SK-N-SH treated with all-trans-retinoic acid at 6 μM for 48 hours (cell line): ENCODE data around the gene RTN1.

ENCODE experiments used
- BACH2 ChIP-seq: fragments of 250-450 bp; sonication (Bioruptor Pico); IDR thresholded peaks from 2 replicates; pipeline ENCODE4 v1.9.0; 2021; ENCODE audit warnings: mild to moderate bottlenecking, borderline replicate concordance
- CSDC2 ChIP-seq: fragments of 250-450 bp; sonication (Bioruptor Pico); IDR thresholded peaks from 2 replicates; pipeline ENCODE4 v1.5.0; 2020; ENCODE audit warnings: mild to moderate bottlenecking, moderate library complexity
- ESRRG ChIP-seq: fragments of 250-450 bp; sonication (Bioruptor Pico); IDR thresholded peaks from 2 replicates; pipeline ENCODE4 v1.6.1; 2021; ENCODE audit warnings: mild to moderate bottlenecking
- ISL1 ChIP-seq: fragments of 250-450 bp; sonication (Bioruptor Pico); IDR thresholded peaks from 2 replicates; pipeline ENCODE4 v2.1.2; 2022; ENCODE audit warnings: mild to moderate bottlenecking, moderate library complexity
- OSR1 ChIP-seq: fragments of 250-450 bp; sonication (Bioruptor Pico); IDR thresholded peaks from 2 replicates; pipeline ENCODE4 v1.8.0; 2022; ENCODE audit warnings: moderate library complexity, mild to moderate bottlenecking, inconsistent platforms
- PPARA ChIP-seq: fragments of 250-450 bp; sonication (Bioruptor Pico); IDR thresholded peaks from 2 replicates; pipeline ENCODE4 v1.5.0; 2020; ENCODE audit warnings: mild to moderate bottlenecking, borderline replicate concordance
- TCF4 ChIP-seq: fragments of 250-450 bp; sonication (Bioruptor Pico); IDR thresholded peaks from 2 replicates; pipeline ENCODE4 v1.8.0; 2021; ENCODE audit warnings: mild to moderate bottlenecking, moderate library complexity, borderline replicate concordance
- ZC3H10 ChIP-seq: fragments of 250-450 bp; sonication (Bioruptor Pico); IDR thresholded peaks from 2 replicates; pipeline ENCODE4 v1.5.1; 2021; ENCODE audit warnings: mild to moderate bottlenecking, moderate library complexity
- ZFP3 ChIP-seq: fragments of 250-450 bp; sonication (Bioruptor Pico); IDR thresholded peaks from 2 replicates; pipeline ENCODE4 v1.5.0; 2020; ENCODE audit warnings: mild to moderate bottlenecking, moderate library complexity
- ZNF70 ChIP-seq: fragments of 450-650 bp; formaldehyde crosslinking; IDR thresholded peaks from 2 replicates; pipeline ENCODE4 v1.5.0; 2020; ENCODE audit warnings: mild to moderate bottlenecking, moderate library complexity
- ZNF8 ChIP-seq: fragments of 450-650 bp; formaldehyde crosslinking; IDR thresholded peaks from 2 replicates; pipeline ENCODE4 v1.5.0; 2020; ENCODE audit warnings: mild to moderate bottlenecking, moderate library complexity
- TF ChIP-seq, protein P1 (sequence below): fragments of 250-450 bp; sonication (Bioruptor Pico); IDR thresholded peaks from 2 replicates; pipeline ENCODE4 v1.8.0; 2020; ENCODE audit warnings: mild to moderate bottlenecking, moderate library complexity, borderline replicate concordance
- TF ChIP-seq, protein P2 (sequence below): fragments of 250-450 bp; sonication (Bioruptor Pico); IDR thresholded peaks from 2 replicates; pipeline ENCODE4 v1.5.0; 2020; ENCODE audit warnings: mild to moderate bottlenecking, moderate library complexity
- TF ChIP-seq, protein P3 (sequence below): fragments of 250-450 bp; sonication (Bioruptor Pico); IDR thresholded peaks from 2 replicates; pipeline ENCODE4 v1.5.1; 2020; ENCODE audit warnings: low read depth, mild to moderate bottlenecking, moderate library complexity

DNA sequence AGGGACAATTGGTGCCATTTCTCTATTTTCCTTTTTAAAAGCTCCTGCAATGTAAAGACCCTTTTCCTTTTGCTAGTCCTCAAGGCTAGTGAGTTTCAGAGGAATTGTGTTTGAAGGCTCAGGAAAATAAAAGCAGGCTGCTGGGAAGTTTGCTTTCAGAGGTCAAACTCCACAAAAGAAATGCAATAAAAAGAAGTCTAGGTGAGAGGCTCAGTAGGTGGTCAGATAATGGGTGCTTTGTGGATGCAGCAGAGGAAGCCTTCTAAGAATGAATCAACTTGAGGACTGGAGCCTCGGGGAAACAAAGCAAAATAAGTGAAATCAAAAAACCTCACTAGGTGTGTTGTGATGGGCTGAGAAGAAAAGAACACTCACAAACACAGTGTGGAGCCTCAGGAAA, 304.3 kb downstream of the RTN1 start:
- TF ChIP-seq, protein P1, sequence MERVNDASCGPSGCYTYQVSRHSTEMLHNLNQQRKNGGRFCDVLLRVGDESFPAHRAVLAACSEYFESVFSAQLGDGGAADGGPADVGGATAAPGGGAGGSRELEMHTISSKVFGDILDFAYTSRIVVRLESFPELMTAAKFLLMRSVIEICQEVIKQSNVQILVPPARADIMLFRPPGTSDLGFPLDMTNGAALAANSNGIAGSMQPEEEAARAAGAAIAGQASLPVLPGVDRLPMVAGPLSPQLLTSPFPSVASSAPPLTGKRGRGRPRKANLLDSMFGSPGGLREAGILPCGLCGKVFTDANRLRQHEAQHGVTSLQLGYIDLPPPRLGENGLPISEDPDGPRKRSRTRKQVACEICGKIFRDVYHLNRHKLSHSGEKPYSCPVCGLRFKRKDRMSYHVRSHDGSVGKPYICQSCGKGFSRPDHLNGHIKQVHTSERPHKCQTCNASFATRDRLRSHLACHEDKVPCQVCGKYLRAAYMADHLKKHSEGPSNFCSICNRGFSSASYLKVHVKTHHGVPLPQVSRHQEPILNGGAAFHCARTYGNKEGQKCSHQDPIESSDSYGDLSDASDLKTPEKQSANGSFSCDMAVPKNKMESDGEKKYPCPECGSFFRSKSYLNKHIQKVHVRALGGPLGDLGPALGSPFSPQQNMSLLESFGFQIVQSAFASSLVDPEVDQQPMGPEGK (CRISPR knock-in tag): no peak
- TF ChIP-seq OSR1 (CRISPR knock-in tag) (no peak), PPARA (no peak), CSDC2 (CRISPR knock-in tag) (no peak), ZC3H10 (no peak), ISL1 (CRISPR knock-in tag) (no peak), TCF4 (CRISPR knock-in tag) (no peak), ZNF70 (CRISPR knock-in tag) (no peak), ZFP3 (CRISPR knock-in tag) (no peak), ESRRG (CRISPR knock-in tag) (no peak), ZNF8 (CRISPR knock-in tag) (no peak), BACH2 (no peak)
- TF ChIP-seq, protein P2, sequence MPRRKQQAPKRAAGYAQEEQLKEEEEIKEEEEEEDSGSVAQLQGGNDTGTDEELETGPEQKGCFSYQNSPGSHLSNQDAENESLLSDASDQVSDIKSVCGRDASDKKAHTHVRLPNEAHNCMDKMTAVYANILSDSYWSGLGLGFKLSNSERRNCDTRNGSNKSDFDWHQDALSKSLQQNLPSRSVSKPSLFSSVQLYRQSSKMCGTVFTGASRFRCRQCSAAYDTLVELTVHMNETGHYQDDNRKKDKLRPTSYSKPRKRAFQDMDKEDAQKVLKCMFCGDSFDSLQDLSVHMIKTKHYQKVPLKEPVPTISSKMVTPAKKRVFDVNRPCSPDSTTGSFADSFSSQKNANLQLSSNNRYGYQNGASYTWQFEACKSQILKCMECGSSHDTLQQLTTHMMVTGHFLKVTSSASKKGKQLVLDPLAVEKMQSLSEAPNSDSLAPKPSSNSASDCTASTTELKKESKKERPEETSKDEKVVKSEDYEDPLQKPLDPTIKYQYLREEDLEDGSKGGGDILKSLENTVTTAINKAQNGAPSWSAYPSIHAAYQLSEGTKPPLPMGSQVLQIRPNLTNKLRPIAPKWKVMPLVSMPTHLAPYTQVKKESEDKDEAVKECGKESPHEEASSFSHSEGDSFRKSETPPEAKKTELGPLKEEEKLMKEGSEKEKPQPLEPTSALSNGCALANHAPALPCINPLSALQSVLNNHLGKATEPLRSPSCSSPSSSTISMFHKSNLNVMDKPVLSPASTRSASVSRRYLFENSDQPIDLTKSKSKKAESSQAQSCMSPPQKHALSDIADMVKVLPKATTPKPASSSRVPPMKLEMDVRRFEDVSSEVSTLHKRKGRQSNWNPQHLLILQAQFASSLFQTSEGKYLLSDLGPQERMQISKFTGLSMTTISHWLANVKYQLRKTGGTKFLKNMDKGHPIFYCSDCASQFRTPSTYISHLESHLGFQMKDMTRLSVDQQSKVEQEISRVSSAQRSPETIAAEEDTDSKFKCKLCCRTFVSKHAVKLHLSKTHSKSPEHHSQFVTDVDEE: no peak
- TF ChIP-seq, protein P3, sequence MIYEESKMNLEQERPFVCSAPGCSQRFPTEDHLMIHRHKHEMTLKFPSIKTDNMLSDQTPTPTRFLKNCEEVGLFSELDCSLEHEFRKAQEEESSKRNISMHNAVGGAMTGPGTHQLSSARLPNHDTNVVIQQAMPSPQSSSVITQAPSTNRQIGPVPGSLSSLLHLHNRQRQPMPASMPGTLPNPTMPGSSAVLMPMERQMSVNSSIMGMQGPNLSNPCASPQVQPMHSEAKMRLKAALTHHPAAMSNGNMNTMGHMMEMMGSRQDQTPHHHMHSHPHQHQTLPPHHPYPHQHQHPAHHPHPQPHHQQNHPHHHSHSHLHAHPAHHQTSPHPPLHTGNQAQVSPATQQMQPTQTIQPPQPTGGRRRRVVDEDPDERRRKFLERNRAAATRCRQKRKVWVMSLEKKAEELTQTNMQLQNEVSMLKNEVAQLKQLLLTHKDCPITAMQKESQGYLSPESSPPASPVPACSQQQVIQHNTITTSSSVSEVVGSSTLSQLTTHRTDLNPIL: no peak
